Astrocyte of the spinal cord (primary cell): Measurements from ENCODE around the gene VTN.

Experiments
- DNase-seq: peaks from one replicate; pipeline ENCODE4 v3.0.0; 2011; ENCODE audit warnings: low read depth, low spot score
- H3K4me3 ChIP-seq: 2 replicates; pipeline ENCODE4 v1.5.1; 2011; ENCODE audit warnings: low read depth, mild to moderate bottlenecking, low read length, moderate library complexity
- in situ Hi-C: cut with HindIII; loops from 2 replicates; pipeline ENCODE4 v1.10.0; 2017; ENCODE audit warnings: low sequenced_read_pairs
- TF ChIP-seq, protein P1 (sequence below): IDR thresholded peaks from 2 replicates; pipeline ENCODE4 v1.5.1; 2012; ENCODE audit warnings: low read depth, mild to moderate bottlenecking, low read length, inconsistent platforms

Gene VTN

DNA sequence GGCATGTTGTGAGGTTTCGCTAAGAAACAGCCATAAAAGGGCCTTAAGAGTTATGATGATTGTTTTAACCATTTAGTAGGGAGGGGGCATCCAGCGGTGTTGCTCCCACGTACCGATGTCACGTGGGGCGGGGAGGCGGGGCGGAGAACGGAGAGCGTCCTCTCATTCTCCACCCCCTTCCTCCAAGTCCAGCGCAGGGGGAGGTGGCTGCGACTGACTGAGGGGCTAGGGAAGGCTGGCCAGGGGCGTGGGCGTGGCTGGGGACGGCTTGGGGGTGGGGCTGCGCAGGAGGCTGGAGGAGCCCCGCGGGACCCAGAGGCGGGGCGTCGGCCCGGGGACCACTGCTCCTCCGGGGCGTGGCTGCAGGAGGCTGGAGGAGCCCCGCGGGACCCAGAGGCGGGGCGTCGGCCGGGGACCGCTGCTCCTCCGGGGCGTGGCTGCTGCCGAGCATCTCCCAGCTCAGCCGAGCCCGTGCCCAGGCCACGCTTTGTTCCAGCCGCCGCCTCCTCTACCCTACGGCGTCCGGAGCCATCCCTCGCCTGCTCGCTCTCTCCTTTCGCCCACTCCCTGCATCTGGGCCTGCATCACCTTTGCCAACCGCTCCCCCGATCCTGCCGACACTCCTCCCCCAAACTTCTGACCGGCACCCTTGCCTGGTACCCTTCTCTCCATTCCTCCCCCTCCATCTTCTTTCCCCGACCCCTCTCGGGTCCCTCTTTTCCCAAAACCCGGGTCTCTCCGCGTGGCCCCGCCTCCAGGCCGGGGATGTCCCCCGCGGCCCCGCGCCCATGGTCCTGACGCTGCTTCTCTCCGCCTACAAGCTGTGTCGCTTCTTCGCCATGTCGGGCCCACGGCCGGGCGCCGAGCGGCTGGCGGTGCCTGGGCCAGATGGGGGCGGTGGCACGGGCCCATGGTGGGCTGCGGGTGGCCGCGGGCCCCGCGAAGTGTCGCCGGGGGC, 1.4 kb upstream of the VTN start, which contains the start of gene SARM1:
Gene SARM1, plus strand, starts transcription at position 450 of the 958 bp plus-strand sequence. Its CDS starts 339 bp downstream, at position 789.
- H3K4me3 ChIP-seq, result peak within 1 kb of the TSS; percentile 60
- in situ Hi-C loops, result no loop called here
- peak; percentile 92 for DNase-seq
- TF ChIP-seq, protein P1, sequence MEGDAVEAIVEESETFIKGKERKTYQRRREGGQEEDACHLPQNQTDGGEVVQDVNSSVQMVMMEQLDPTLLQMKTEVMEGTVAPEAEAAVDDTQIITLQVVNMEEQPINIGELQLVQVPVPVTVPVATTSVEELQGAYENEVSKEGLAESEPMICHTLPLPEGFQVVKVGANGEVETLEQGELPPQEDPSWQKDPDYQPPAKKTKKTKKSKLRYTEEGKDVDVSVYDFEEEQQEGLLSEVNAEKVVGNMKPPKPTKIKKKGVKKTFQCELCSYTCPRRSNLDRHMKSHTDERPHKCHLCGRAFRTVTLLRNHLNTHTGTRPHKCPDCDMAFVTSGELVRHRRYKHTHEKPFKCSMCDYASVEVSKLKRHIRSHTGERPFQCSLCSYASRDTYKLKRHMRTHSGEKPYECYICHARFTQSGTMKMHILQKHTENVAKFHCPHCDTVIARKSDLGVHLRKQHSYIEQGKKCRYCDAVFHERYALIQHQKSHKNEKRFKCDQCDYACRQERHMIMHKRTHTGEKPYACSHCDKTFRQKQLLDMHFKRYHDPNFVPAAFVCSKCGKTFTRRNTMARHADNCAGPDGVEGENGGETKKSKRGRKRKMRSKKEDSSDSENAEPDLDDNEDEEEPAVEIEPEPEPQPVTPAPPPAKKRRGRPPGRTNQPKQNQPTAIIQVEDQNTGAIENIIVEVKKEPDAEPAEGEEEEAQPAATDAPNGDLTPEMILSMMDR, result no peak

DNA sequence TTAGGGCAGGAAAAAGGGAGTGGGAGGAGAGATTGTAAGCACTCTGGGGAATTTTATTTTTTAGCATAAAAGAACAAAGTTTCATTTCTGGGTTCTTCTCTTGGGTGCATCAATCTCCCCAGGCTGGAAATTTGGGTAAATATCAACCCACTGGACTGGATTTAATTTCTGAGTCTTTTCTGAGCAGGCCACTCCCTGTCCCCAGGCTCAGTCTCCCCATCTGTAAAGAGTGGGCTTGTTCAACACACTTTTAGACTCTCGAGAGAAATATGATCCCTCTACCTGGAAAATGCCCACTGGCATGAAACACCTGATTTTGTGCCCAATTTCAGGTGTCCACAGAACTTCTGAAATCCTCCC, 617 bp upstream of the VTN start:
- peak overlapping the region; percentile 60 for H3K4me3 ChIP-seq
- in situ Hi-C loops, result no loop called here

DNA sequence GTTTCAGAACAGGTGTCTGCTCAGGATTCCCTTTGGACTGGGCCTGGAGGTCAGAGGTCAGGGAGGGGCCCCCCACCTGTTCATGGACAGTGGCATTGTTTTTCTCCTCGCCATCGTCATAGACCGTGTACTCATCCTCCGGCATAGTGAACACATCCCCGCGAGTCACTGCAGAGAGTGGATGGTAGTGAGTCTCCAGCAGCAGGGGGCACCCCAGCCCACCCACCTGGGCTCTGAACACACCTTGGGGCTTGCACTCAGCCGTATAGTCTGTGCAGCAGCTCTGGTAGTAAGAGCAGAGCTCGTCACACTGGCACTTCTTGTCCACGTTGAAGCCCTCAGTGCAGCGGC, 448 bp downstream of the VTN start:
- TF ChIP-seq, protein P1, result no peak
- in situ Hi-C loops, result no loop called here
- DNase-seq, result no peak
- H3K4me3 ChIP-seq, result no peak overlapping the region

More for the DNA sequence above, 617 bp upstream of the VTN start:
- TF ChIP-seq, protein P1, result no peak
- no peak for DNase-seq

DNA sequence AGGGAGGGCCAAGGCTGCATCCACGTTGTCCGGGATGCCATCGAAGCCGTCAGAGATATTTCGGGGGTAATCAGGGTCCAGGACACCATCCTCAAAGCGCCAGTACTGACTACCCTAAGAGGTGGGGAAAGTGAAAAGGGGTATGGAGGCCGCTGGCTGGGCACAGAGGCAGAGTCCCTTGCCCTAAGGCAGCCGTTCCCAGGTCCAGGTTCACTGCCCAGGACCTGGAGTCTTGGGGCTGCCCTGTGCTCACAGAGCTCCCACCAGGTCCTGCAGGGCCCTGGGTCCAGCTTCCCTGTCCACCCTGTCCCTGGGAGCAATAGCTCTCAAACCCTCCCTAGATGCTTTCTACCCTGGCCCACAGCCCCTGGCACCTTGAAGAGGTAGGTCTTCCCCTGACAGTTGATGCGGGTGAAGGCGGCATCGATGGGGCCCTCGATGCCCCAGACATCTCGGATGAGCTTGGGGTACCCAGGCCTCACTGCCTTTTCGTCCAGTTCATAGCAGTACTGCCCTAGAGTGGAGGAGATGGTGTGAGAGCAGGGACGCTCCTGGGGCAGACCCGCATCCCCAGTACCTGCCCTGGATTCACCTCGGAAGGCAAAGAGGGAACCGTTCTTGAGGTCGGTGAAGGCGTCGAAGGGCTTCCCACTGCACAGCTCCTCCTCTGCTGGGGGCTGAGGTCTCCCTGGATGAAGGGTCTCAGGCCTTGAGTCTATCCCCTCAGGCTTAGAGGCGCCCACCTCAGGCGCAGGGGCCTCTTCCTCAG, 1.0 kb downstream of the VTN start:
- H3K4me3 ChIP-seq, result no peak overlapping the region

DNA sequence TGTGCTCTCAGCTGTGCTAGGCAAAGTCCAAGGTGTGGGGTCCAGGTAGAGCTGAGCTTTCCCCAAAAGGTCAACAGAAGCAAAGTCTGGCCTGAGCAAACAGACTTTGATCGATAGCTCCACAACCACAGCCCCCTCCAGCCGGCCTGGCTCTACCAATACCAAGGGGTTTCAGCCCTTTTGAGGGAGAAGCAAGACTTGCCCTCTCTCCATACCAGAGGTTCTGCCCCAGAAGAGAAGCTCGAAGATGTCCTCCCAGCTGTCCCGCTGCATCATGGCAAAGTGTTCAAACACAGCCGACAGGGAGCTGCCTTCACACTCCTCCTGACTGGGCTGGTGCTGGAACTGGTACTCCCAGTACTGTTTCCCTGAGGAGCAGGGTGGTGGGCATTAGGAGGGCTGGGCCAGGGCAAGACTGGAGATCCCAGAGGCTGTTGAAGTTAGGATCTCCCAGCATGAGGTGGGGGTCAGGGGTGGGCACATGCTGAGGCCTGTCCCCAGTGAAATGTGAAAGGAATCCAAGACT, 1.7 kb downstream of the VTN start:
- no peak for DNase-seq
- TF ChIP-seq, protein P1, result no peak
- in situ Hi-C loops, result no loop called here
- H3K4me3 ChIP-seq, result no peak overlapping the region

More for the DNA sequence above, 1.0 kb downstream of the VTN start:
- DNase-seq, result no peak
- in situ Hi-C loops, result no loop called here
- TF ChIP-seq, protein P1, result no peak

DNA sequence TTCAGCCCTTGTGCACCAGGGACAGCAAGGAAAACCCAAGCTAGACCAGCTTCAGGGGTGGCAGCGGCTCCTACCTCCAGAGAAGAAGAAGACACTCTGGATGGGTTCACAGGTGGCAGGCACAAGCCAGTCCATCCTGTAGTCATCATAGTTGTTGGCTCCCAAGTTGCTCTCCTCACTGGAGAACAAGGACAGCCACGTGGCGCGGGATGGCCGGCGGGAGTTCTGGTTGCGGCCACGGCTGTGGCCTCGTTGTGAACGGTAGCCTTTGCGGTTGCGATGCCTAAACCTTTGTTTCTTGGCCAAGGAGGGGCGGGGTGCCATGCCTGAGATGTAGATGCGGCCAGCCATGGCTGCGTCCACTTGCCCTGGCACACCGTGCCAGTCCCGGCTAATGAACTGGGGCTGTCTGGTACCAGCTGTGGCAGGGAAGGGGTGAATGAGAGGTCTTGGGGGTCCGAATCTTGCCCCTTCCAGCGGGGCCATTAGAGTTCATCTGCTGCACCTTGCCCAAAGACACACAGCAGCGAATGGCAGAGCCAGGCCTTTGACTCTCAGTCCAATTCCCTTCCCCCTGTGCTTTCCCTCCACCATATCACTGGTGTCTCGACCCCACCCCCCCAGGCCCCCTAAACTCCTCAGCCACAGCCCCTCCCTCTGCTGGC, 2.3 kb downstream of the VTN start:
- no peak for DNase-seq
- TF ChIP-seq, protein P1, result no peak
- no peak overlapping the region for H3K4me3 ChIP-seq
- in situ Hi-C loops, result no loop called here
